Body of pancreas (tissue), 4 donors: ENCODE results near the gene UGT1A8. TPM values are rescaled to one million over a fixed set of nuclear protein-coding genes. Genes with fewer than 3 reads are reported as not detected.

Source experiments
- ATAC-seq: fragments of 150-250 bp; one replicate; pipeline ENCODE4 v1.9.1; 2016
- DNase-seq, 4 donors: peaks; one replicate each; pipeline ENCODE4 v3.0.0-alpha.2; 2019
- H3K27ac ChIP-seq, 4 donors: fragments of 200-600 bp; sonication (generic); 1 replicate in 3 of 4; 2 replicates in 1 of 4; pipeline versions ENCODE4 v1.5.1 to v1.6.1; 2016 to 2019; ENCODE audit warnings: mild to moderate bottlenecking in 1 of 4, mixed read lengths in 1 of 4, moderate library complexity in 1 of 4
- H3K27me3 ChIP-seq, 2 donors: fragments of 200-600 bp; sonication (generic); one replicate each; pipeline ENCODE4 v1.6.0; 2016; ENCODE audit warnings: mild to moderate bottlenecking in 1 of 2
- H3K36me3 ChIP-seq, 2 donors: fragments of 200-600 bp; sonication (generic); replicated peaks in 1 of 2; 2 replicates each; pipeline ENCODE4 v1.5.1; 2016; ENCODE audit warnings: low read depth in 2 of 2; ENCODE audit not compliant: insufficient read depth in 1 of 2
- H3K4me1 ChIP-seq: fragments of 200-600 bp; sonication (generic); one replicate; pipeline ENCODE4 v1.6.0; 2016
- H3K4me3 ChIP-seq, 2 donors: fragments of 200-600 bp; sonication (generic); 1 replicate in 1 of 2; 2 replicates in 1 of 2; pipeline ENCODE4 v1.5.1; 2016 to 2019
- H3K9me3 ChIP-seq, 3 donors: fragments of 200-600 bp; sonication (generic); 1 replicate in 2 of 3; 2 replicates in 1 of 3; pipeline ENCODE4 v1.5.1; 2016
- POLR2A ChIP-seq, 3 donors: fragments of 450-650 bp; IDR thresholded peaks; one replicate each; pipeline ENCODE4 v1.6.1; 2016; ENCODE audit warnings: antibody characterized with exemption in 3 of 3, mild to moderate bottlenecking in 2 of 3
- WGBS, 2 donors: methylation state at CpG; one replicate each; pipeline ENCODE4 v1.1.5; 2017; 5-methylcytosine and 5-hydroxymethylcytosine counted together
- intact Hi-C: fragments of 100-400 bp; cut with DNase I; formaldehyde crosslinking; loops from one replicate; pipeline ENCODE4 v1.15.1; 2023
- total RNA-seq, 2 donors: library from RNA; depleted of rRNA; stranded (reverse); fragments of >200 nt; gene quantifications; one replicate each; pipeline ENCODE4 v1.1.0, GENCODE V29; 2016
- TF ChIP-seq, protein P1 (sequence below), 7 experiments: fragments of 450-650 bp in 4 of 7; fragments of 200-600 bp in 3 of 7; sonication (generic) in 3 of 7; IDR thresholded peaks; one replicate each; pipeline ENCODE4 v1.5.1; 2016 to 2019; ENCODE audit warnings: antibody characterized with exemption in 7 of 7

UGT1A8 gene
- total RNA-seq, 2 donors from 2014 or later, result not detected

DNA sequence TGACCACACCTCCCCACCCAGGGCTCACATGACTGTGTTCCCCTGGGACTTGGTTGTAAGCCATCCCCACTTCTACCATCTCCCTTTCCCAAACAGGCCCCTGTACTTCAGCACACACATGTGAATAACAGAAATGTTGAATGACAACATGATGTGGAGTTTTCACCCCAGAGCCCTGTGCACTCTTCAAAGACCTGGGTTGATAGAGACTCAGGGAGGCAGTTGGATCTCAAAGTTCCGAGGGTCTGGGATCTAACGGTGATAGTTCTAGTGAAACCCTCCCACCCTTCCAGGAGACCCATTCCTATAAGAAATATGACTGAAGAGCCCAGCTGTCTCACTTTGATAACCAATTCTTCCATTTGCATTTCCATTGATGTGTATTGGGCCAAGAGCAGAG, 160.6 kb downstream of the UGT1A8 start, which contains the start of gene MROH2A:
TSS of gene MROH2A (plus strand) at position 301 of the 400 bp plus-strand sequence. CDS start 1,029 bp downstream, outside the sequence.
- no peak for DNase-seq
- no peak within 1 kb of the TSS for H3K4me3 ChIP-seq
- H3K9me3 ChIP-seq, result peaks cover 0 to 21% (median 0%) of the 10 kb centered on the region in 3 donors
- 51 to 68% methylated on average over 2 of the region's 2 CpGs for WGBS, 2 donors
- no peak for TF ChIP-seq POLR2A (IDR thresholded peaks at IDR 0.05)
- TF ChIP-seq, protein P1, sequence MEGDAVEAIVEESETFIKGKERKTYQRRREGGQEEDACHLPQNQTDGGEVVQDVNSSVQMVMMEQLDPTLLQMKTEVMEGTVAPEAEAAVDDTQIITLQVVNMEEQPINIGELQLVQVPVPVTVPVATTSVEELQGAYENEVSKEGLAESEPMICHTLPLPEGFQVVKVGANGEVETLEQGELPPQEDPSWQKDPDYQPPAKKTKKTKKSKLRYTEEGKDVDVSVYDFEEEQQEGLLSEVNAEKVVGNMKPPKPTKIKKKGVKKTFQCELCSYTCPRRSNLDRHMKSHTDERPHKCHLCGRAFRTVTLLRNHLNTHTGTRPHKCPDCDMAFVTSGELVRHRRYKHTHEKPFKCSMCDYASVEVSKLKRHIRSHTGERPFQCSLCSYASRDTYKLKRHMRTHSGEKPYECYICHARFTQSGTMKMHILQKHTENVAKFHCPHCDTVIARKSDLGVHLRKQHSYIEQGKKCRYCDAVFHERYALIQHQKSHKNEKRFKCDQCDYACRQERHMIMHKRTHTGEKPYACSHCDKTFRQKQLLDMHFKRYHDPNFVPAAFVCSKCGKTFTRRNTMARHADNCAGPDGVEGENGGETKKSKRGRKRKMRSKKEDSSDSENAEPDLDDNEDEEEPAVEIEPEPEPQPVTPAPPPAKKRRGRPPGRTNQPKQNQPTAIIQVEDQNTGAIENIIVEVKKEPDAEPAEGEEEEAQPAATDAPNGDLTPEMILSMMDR (IDR thresholded peaks at IDR 0.05), result no peak
- no peak for ATAC-seq
- H3K4me1 ChIP-seq, result no peaks in the 10 kb centered on the region
- no peak within 1 kb of the TSS for H3K27ac ChIP-seq
- H3K27me3 ChIP-seq, result no peaks in the 10 kb centered on the region
- H3K36me3 ChIP-seq, result no peaks in the 10 kb centered on the region
- intact Hi-C loops, result no loop called here

DNA sequence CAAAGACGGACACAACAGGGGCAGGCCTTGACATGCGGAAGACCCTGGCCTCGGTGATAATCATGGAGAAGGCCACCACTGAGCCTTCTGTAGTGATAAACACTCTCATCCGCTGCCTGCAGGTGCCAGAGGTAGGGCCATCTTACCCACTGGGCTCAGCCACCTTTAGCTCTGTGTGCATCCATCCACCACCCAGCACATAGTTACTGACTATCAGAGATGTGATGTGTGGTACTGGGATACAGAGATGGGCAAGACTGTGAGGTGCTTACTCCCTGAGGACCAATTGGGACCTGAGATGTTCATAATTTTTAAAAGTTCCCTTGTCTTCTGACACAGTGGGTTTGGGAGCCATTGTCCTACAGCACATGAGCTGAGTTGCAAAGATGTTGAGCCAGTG, 162.3 kb downstream of the UGT1A8 start:
- WGBS, 2 donors, result 75 to 90% methylated on average over 2 to 4 of the region's 4 CpGs
- Histone ChIP-seq H3K27me3 (no peaks in the 10 kb centered on the region), H3K9me3 (peaks cover 0 to 21% (median 0%) of the 10 kb centered on the region in 3 donors), H3K27ac (no peak overlapping the region), H3K4me3 (no peak overlapping the region), H3K36me3 (no peaks in the 10 kb centered on the region), H3K4me1 (no peaks in the 10 kb centered on the region)
- no peak for TF ChIP-seq POLR2A (IDR thresholded peaks at IDR 0.05)
- DNase-seq (no peak), ATAC-seq (no peak)
- intact Hi-C loops, result no loop called here

DNA sequence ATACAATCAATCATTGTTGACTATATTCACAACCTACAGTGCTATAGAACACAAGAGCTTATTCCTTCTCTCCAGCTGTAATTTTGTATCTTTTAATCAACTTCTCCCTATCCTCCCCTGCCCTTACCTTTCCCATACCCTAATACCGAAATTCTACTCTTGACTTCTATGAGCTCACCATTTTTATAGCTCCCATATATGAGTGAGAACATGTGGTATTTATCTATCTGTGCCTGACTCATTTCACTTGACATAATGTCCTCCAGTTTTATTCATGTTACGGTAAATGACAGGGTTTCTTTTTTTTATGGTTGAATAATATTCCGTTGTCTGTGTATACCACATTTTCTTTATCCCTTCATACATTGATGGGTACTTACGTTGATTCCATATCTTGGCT, 163.3 kb downstream of the UGT1A8 start:
- no peak for TF ChIP-seq POLR2A (IDR thresholded peaks at IDR 0.05)
- TF ChIP-seq, protein P1 (IDR thresholded peaks at IDR 0.05), result no peak
- H3K4me1 ChIP-seq, result no peaks in the 10 kb centered on the region
- ATAC-seq (no peak), DNase-seq (no peak)
- H3K4me3 ChIP-seq, result no peak overlapping the region
- WGBS, 2 donors, result 76 to 77% methylated on average over 4 of the region's 4 CpGs
- intact Hi-C loops, result no loop called here
- no peak overlapping the region for H3K27ac ChIP-seq
- no peaks in the 10 kb centered on the region for H3K27me3 ChIP-seq
- peaks cover 0 to 15% (median 0%) of the 10 kb centered on the region in 3 donors for H3K9me3 ChIP-seq
- no peaks in the 10 kb centered on the region for H3K36me3 ChIP-seq

DNA sequence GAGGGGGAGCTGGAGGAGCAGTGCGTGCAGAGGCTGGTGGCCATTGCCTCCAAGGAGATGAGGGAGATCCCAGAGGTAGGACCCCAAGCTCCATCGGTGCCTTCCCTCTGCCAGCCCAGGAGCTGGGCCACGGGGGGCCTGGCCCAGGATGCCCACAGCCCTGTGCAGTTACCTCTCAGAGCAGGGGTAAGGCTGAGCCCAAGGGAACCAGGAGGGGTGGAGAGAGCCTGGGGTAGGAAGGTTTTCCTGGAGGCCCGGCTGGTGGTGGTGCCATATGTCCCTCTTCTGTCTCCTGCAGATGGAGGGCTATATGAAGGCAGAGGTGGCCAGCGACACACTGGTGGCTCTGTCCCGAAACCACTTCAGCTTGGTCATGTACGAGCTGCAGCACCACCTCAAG, 172.1 kb downstream of the UGT1A8 start:
- Histone ChIP-seq H3K9me3 (no peaks in the 10 kb centered on the region), H3K27ac (no peak overlapping the region), H3K27me3 (no peaks in the 10 kb centered on the region), H3K4me3 (no peak overlapping the region), H3K36me3 (no peaks in the 10 kb centered on the region), H3K4me1 (no peaks in the 10 kb centered on the region)
- ATAC-seq (no peak), DNase-seq (no peak)
- WGBS, 2 donors, result 84 to 87% methylated on average over 6 to 7 of the region's 7 CpGs
- intact Hi-C loops, result no loop called here
- no peak for TF ChIP-seq POLR2A (IDR thresholded peaks at IDR 0.05)
- TF ChIP-seq, protein P1 (IDR thresholded peaks at IDR 0.05), result no peak

DNA sequence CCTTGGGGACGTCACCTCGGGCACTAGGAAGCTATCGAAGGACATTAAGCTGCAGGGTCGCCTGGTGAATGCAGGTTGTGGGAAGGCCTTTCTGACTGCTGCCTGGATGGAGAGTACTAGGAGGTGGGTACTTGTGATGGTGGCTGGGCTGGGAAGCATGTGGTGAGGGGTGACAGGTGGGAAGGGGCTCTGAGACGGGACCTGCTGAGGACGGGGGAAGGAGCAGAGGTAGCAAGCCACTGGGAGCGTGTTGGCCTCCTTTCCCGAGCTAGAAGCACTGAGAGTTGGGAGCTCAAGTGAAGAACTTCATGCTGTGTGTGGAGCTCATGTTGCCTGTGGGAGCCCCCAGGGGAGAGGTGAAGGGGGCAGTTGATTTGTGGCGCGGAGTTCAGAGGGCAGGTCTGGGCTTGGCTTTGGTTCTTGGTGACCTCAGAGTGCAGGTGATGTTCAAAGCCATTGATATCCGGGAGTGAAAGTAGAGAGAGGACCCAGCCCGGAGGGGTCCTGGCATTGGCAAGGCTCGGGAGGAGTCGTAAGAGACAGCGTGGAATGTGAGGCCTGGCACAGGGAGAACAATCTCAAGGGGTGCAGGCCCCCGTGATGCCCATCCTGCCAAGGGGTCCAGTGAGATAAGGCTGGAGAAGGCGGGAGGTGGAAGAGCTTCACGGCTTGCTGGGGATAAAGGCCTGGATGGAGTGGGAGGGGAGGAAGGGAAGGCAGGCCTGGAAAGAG, 173.9 kb downstream of the UGT1A8 start:
- no peak for TF ChIP-seq POLR2A (IDR thresholded peaks at IDR 0.05)
- TF ChIP-seq, protein P1 (IDR thresholded peaks at IDR 0.05), result no peak
- no peaks in the 10 kb centered on the region for H3K9me3 ChIP-seq
- WGBS, 2 donors, result 64 to 75% methylated on average over 18 of the region's 18 CpGs
- H3K27ac ChIP-seq, result no peak overlapping the region
- H3K27me3 ChIP-seq, result no peaks in the 10 kb centered on the region
- ATAC-seq (no peak), DNase-seq (no peak)
- intact Hi-C loops, result no loop called here
- H3K36me3 ChIP-seq, result no peaks in the 10 kb centered on the region
- no peak overlapping the region for H3K4me3 ChIP-seq
- no peaks in the 10 kb centered on the region for H3K4me1 ChIP-seq
